HL-60 (cell line): Measurements from ENCODE around the gene NANOG.
"Not testable (repeated sequence)": the region's sequence is repeated elsewhere in the genome, so short reads cannot be mapped to it uniquely, and the experiment has no call there.

Experiments
- DNase-seq, 2 experiments: peaks; one replicate each; pipeline ENCODE4 v3.0.0-alpha.2; 2010 to 2020; ENCODE audit warnings: low read depth in 1 of 2, low spot score in 1 of 2
- H3K27ac ChIP-seq: fragments of 250-450 bp; sonication (Bioruptor Pico); replicated peaks from 2 replicates; pipeline ENCODE4 v1.5.1; 2020; ENCODE audit warnings: mild to moderate bottlenecking, moderate library complexity
- H3K27me3 ChIP-seq: fragments of 250-450 bp; sonication (Bioruptor Pico); 2 replicates; pipeline ENCODE4 v1.5.1; 2021; ENCODE audit warnings: mild to moderate bottlenecking, moderate library complexity; ENCODE audit not compliant: insufficient read depth, poor library complexity, severe bottlenecking
- H3K4me3 ChIP-seq: replicated peaks from 2 replicates; pipeline ENCODE4 v1.5.1; 2011; ENCODE audit warnings: mild to moderate bottlenecking, control low read depth, low read length; ENCODE audit not compliant: insufficient read depth
- GABPA ChIP-seq: IDR thresholded peaks from 2 replicates; pipeline ENCODE4 v1.6.1; 2012; ENCODE audit warnings: low read depth

Gene NANOG

GRCh38 chr12:7844116-7844515, 54.9 kb downstream of the NANOG start:
- Histone ChIP-seq H3K27me3 (no peaks in the 10 kb centered on the region), H3K4me3 (no peak overlapping the region), H3K27ac (peak overlapping the region; percentile 24)
- no peak for DNase-seq
- TF ChIP-seq GABPA, result no peak

DNA sequence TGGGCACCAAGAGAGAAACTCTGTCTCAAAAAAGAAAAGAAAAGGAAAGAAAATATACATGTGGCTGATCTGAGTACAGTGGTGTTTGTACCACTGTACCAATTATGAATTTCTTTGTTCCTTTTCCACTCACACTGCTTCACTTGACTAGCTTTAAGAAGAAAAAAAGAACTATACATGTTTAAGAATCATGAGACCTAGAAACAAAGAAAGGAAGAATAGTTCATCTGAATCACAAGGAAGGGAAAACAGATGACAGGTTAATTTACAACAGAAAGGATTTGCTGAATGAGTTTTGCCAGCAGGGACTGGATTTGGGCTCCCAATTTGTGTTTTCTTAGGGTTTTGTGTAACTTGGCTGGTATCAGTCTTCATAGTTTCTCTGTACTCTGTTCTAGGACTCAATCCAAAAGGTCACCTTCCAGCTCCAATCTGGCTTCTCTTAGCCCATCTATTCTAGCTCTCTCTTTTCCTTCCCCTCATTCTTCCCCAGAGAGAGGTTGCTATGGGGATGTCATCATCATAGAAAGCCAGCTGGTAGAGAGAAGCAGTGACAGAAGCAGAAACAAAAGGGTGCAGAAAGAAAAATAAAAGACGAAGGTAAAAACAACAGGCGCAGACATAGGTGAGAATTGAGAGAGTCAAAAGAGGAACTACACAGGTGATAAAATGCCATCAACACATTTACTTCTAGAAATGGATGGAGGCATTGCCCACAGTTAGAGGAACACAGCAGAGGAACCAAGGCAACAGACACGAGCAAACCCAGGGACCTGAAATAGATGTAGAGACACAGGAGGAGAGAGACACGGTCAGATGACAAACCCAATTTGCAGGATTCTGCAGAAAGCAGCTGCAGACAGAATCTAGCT, 58.3 kb downstream of the NANOG start:
- H3K4me3 ChIP-seq, DNase-seq, H3K27me3 ChIP-seq, H3K27ac ChIP-seq: not testable (repeated sequence)

GRCh38 chr12:7848098-7848422, 58.9 kb downstream of the NANOG start:
- not testable (repeated sequence) for H3K4me3 ChIP-seq, H3K27ac ChIP-seq, DNase-seq, H3K27me3 ChIP-seq
